Body of pancreas (tissue), 4 donors: ENCODE measurements around the gene TENT4B. TPM values are rescaled to one million over a fixed set of nuclear protein-coding genes. Genes with fewer than 3 reads are reported as not detected.

ENCODE experiments used
- ATAC-seq: fragments of 150-250 bp; one replicate; pipeline ENCODE4 v1.9.1; 2016
- DNase-seq, 4 donors: peaks; one replicate each; pipeline ENCODE4 v3.0.0-alpha.2; 2019
- H3K27ac ChIP-seq, 4 donors: fragments of 200-600 bp; sonication (generic); 1 replicate in 3 of 4; 2 replicates in 1 of 4; pipeline versions ENCODE4 v1.5.1 to v1.6.1; 2016 to 2019; ENCODE audit warnings: mild to moderate bottlenecking in 1 of 4, mixed read lengths in 1 of 4, moderate library complexity in 1 of 4
- H3K27me3 ChIP-seq, 2 donors: fragments of 200-600 bp; sonication (generic); one replicate each; pipeline ENCODE4 v1.6.0; 2016; ENCODE audit warnings: mild to moderate bottlenecking in 1 of 2
- H3K36me3 ChIP-seq, 2 donors: fragments of 200-600 bp; sonication (generic); replicated peaks in 1 of 2; 2 replicates each; pipeline ENCODE4 v1.5.1; 2016; ENCODE audit warnings: low read depth in 2 of 2; ENCODE audit not compliant: insufficient read depth in 1 of 2
- H3K4me1 ChIP-seq: fragments of 200-600 bp; sonication (generic); one replicate; pipeline ENCODE4 v1.6.0; 2016
- H3K4me3 ChIP-seq, 2 donors: fragments of 200-600 bp; sonication (generic); 1 replicate in 1 of 2; 2 replicates in 1 of 2; pipeline ENCODE4 v1.5.1; 2016 to 2019
- H3K9me3 ChIP-seq, 3 donors: fragments of 200-600 bp; sonication (generic); 1 replicate in 2 of 3; 2 replicates in 1 of 3; pipeline ENCODE4 v1.5.1; 2016
- POLR2A ChIP-seq, 3 donors: fragments of 450-650 bp; IDR thresholded peaks; one replicate each; pipeline ENCODE4 v1.6.1; 2016; ENCODE audit warnings: antibody characterized with exemption in 3 of 3, mild to moderate bottlenecking in 2 of 3
- WGBS, 2 donors: methylation state at CpG; one replicate each; pipeline ENCODE4 v1.1.5; 2017; 5-methylcytosine and 5-hydroxymethylcytosine counted together
- intact Hi-C: fragments of 100-400 bp; cut with DNase I; formaldehyde crosslinking; loops from one replicate; pipeline ENCODE4 v1.15.1; 2023
- total RNA-seq, 2 donors: library from RNA; depleted of rRNA; stranded (reverse); fragments of >200 nt; gene quantifications; one replicate each; pipeline ENCODE4 v1.1.0, GENCODE V29; 2016
- TF ChIP-seq, protein P1 (sequence below), 7 experiments: fragments of 450-650 bp in 4 of 7; fragments of 200-600 bp in 3 of 7; sonication (generic) in 3 of 7; IDR thresholded peaks; one replicate each; pipeline ENCODE4 v1.5.1; 2016 to 2019; ENCODE audit warnings: antibody characterized with exemption in 7 of 7

Gene TENT4B
- total RNA-seq, 2 donors from 2014 or later, result 2.0 to 7.0 TPM

DNA sequence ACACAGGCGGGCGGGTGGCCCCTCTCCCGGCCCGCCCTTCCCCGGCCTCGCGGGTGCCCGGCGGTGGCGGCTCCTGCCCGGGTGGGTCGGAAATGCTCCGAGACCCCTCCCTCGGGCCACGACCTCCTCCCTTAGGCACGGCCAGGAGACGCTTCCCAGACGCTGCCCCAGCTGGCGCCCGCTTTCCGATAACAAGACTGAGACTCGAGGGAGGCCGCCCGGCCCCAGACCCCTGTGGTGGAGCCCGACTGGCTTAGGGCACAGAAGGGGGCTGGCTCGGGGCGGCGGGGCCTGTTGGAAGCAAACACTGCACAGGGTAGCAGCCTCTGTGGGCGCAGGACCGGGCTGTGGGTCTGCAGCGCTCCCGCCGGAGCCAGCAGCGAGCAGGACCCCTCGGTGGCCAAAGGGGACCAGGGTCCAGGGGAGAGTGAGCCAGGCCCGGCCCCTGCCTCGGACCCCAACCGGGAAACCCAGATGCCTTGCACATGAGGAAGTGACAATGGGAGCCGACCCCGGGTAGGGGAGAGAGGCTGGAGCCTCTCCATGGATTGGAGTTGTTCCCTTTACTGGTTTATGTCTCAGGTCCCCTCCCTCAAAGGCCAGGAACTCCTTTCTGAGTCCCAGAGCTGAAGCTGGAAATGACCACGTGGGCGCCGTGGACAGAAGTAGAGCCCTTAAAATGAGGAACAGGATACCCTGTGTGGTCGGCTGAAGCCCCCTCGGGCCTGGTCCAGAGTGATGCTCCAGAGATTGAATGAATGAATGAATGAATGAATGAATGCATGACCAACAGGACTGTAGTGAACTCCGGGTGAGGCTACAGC lies 93.4 kb downstream of the TENT4B start:
- ATAC-seq, result peak; percentile 13
- Histone ChIP-seq H3K4me3 (peak overlapping the region in 1 of 2 donors; percentile 33), H3K9me3 (no peaks in the 10 kb centered on the region), H3K4me1 (peaks cover 16% of the 10 kb centered on the region), H3K27me3 (no peaks in the 10 kb centered on the region), H3K36me3 (no peaks in the 10 kb centered on the region), H3K27ac (no peak overlapping the region)
- TF ChIP-seq POLR2A (IDR thresholded peaks at IDR 0.05), result no peak
- TF ChIP-seq, protein P1, sequence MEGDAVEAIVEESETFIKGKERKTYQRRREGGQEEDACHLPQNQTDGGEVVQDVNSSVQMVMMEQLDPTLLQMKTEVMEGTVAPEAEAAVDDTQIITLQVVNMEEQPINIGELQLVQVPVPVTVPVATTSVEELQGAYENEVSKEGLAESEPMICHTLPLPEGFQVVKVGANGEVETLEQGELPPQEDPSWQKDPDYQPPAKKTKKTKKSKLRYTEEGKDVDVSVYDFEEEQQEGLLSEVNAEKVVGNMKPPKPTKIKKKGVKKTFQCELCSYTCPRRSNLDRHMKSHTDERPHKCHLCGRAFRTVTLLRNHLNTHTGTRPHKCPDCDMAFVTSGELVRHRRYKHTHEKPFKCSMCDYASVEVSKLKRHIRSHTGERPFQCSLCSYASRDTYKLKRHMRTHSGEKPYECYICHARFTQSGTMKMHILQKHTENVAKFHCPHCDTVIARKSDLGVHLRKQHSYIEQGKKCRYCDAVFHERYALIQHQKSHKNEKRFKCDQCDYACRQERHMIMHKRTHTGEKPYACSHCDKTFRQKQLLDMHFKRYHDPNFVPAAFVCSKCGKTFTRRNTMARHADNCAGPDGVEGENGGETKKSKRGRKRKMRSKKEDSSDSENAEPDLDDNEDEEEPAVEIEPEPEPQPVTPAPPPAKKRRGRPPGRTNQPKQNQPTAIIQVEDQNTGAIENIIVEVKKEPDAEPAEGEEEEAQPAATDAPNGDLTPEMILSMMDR (IDR thresholded peaks at IDR 0.05), result no peak
- peak in 2 of 4 donors; percentile 22 for DNase-seq
- intact Hi-C loops, result loop anchor here (10.0 kb wide), 2 partner anchors 108 to 418 kb away; no protein-coding TSS in a partner anchor
- WGBS, 2 donors, result 23 to 40% methylated on average over 18 to 39 of the region's 46 CpGs

DNA sequence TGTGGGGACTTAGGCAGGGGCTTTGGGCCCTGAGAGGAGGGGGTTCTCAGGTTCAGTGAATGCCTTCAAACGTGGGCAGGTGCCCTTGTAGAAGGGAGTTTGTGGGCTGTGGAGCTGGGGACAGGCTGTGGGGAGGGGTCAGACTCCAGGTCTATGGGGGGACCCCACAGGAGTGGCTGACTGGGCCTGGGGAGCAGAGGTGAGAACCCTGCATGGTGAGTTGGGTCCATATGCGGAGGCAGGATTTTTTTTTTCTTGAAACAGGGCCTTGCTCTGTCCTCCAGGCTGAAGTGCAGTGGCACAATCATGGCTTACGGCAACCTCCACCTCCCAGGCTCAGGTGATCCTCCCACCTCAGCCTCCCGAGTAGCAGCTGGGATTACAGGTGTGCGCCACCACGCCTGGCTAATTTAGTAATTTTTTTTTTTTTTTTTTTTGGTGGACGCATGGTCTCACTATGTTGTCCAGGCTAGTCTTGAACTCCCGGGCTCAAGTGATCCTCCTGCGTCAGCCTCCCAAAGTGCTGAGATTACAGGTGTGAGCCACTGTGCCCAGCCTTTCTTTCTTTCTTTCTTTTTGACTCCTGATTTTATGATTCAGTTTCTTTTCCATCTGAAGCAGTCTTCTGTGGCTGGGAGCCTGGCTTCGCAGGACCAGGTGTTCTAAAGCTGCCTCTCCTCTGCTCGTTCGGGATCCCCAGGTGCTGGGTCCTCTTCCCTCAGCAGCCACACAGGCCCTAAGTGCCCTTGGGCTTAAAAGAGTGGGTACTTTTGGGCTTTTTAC lies 94.2 kb downstream of the TENT4B start:
- Histone ChIP-seq H3K4me1 (peaks cover 16% of the 10 kb centered on the region), H3K27ac (no peak overlapping the region), H3K27me3 (no peaks in the 10 kb centered on the region), H3K4me3 (no peak overlapping the region), H3K9me3 (no peaks in the 10 kb centered on the region), H3K36me3 (no peaks in the 10 kb centered on the region)
- ATAC-seq (no peak), DNase-seq (no peak)
- WGBS, 2 donors, result 84 to 87% methylated on average over 12 of the region's 12 CpGs
- intact Hi-C loops, result loop anchor here (10.0 kb wide), 2 partner anchors 107 to 417 kb away; no protein-coding TSS in a partner anchor
- no peak for TF ChIP-seq POLR2A (IDR thresholded peaks at IDR 0.05)
- TF ChIP-seq, protein P1 (IDR thresholded peaks at IDR 0.05), result no peak

DNA sequence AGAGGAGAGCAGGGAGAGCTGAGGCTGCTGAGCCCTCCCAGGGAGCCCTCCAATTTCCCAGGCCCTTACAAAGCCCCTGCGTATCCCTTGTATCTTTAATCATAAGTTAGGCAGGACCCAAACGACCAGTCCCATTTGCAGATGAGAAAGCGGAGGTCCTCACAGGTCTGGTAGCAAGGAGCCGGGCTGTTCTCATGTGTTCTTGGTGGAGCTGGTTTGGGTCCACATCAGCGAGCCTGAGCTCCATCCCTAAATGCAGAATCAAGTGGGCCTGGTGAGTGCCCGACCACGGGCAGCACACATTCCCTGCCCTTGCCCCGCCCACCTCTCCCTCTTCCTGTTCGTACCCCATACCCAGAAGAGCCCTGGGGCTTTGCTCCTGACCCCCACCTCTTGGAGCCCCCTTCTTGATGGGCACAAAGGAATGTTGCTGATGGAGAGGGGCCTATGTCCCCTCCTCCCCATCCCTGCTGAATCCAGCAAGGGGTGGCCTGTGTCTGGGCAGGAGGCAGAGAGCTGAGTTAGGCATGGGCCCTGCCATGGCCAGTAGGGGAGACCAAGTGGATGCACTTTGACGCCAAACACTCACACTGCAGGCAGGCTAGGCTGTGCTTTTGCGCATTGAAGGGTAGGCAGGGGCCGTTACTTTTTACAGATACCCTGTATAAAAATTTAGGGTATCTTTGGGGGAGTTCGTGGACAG lies 95.0 kb downstream of the TENT4B start:
- no peak overlapping the region for H3K27ac ChIP-seq
- no peak for ATAC-seq
- H3K27me3 ChIP-seq, result no peaks in the 10 kb centered on the region
- H3K4me1 ChIP-seq, result peaks cover 16% of the 10 kb centered on the region
- H3K4me3 ChIP-seq, result no peak overlapping the region
- no peak for TF ChIP-seq POLR2A (IDR thresholded peaks at IDR 0.05)
- TF ChIP-seq, protein P1 (IDR thresholded peaks at IDR 0.05), result no peak
- intact Hi-C loops, result loop anchor here (10.0 kb wide), 2 partner anchors 107 to 417 kb away; no protein-coding TSS in a partner anchor
- DNase-seq, result no peak
- no peaks in the 10 kb centered on the region for H3K36me3 ChIP-seq
- H3K9me3 ChIP-seq, result no peaks in the 10 kb centered on the region
- WGBS, 2 donors, result 86 to 90% methylated on average over 13 of the region's 13 CpGs

DNA sequence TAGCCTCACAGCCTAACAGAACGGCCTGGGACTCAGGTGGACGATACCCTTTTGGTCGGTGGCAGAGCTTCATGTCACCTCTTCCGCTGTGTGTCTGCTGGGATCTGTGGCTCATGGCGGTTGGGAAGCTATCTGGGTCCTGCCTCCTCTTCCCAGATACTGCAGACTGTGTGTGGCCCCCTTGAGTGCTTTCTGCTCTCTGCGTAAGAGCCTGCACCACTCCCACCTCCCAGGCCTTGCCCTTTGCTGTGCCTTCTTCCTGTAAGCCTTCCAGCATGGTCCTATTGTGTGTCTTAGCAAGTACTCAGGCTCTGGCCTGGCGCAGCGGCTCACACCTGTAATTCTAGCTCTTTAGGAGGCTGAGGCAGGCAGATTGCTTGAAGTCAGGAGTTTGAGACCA lies 95.7 kb downstream of the TENT4B start:
- Histone ChIP-seq H3K27ac (no peak overlapping the region), H3K27me3 (no peaks in the 10 kb centered on the region), H3K4me3 (no peak overlapping the region), H3K36me3 (no peaks in the 10 kb centered on the region), H3K4me1 (peaks cover 16% of the 10 kb centered on the region), H3K9me3 (no peaks in the 10 kb centered on the region)
- 89 to 95% methylated on average over 7 to 8 of the region's 8 CpGs for WGBS, 2 donors
- TF ChIP-seq, protein P1 (IDR thresholded peaks at IDR 0.05), result no peak
- no peak for TF ChIP-seq POLR2A (IDR thresholded peaks at IDR 0.05)
- no peak for DNase-seq
- no peak for ATAC-seq
- intact Hi-C loops, result loop anchor here (10.0 kb wide), 2 partner anchors 106 to 416 kb away; no protein-coding TSS in a partner anchor
